KOPT-K1 (cell line): Measurements from ENCODE around the gene SBNO2.

Experiments used
- H3K27ac ChIP-seq: fragments of 200-600 bp; sonication (generic); 2 replicates; pipeline ENCODE4 v1.5.1; 2016; ENCODE audit warnings: antibody characterized with exemption, mild to moderate bottlenecking, low read depth, low read length; ENCODE audit not compliant: poor library complexity, severe bottlenecking
- H3K36me3 ChIP-seq: fragments of 200-600 bp; sonication (generic); 2 replicates; pipeline ENCODE4 v1.5.1; 2017; ENCODE audit warnings: antibody characterized with exemption, mild to moderate bottlenecking, low read length, moderate library complexity; ENCODE audit not compliant: insufficient read depth
- H3K9me3 ChIP-seq: fragments of 200-600 bp; sonication (generic); 2 replicates; pipeline ENCODE4 v1.5.1; 2017; ENCODE audit warnings: antibody characterized with exemption, low read length, mild to moderate bottlenecking; ENCODE audit not compliant: insufficient read depth, poor library complexity, severe bottlenecking

SBNO2 gene

DNA sequence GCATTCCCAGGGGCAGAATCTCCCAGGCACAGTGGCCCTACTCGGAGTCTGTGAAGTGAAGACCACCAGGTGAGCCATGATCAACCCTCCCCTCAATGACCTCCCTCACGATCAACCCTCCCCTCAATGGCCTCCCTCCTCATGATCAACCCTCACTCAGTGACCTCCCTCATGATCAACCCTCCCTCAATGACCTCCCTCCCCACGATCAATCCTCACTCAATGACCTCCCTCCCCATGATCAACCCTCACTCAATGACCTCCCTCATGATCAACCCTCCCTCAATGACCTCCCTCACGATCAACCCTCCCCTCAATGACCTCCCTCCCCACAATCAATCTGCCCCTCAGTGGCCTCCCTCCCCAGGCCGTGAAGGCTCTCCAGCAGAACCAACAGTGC lies 32.1 kb downstream of the SBNO2 start:
- peaks cover 6% of the 10 kb centered on the region; the same call in 1 of the 2 replicates for H3K36me3 ChIP-seq
- H3K27ac ChIP-seq: no peak overlapping the region

DNA sequence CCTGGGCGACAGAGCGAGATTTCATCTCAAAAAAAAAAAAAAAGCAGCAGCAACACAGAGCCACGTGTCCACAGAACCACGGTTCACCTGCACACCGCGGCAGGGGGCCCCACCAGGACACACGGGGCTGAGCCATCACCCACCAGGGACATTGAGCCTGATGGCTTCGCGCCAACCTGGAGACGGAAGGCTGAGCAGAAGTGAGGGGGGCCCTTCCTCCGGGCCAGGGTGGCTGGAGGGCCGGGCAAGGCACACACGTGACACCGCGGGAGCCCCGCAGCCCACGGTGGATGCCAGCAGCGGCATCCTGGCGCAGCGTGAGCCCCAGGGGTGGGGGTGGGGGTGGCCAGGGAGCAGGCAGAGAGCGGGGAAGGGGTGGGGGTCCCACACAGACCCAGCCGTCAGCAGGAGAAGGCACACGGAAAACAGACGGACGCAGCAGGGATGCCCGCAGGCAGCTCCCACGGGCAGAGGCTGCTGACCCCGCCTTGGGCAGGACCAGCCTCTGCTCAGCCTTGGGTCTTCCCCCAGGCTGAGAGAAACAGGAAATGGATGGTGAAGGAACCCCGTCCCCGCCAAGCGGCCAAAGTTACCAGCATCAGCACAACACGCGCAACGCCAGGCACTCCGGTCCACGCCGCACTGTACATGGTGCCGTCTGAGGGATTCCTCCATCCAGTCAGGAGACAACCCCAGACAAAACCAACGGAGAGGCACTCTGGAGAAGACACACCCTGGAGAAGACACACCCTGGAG lies 33.6 kb downstream of the SBNO2 start:
- Histone ChIP-seq H3K27ac (no peak overlapping the region), H3K36me3 (peaks cover 6% of the 10 kb centered on the region; the same call in 1 of the 2 replicates), H3K9me3 (no peaks in the 10 kb centered on the region)

More for the DNA sequence above, 32.1 kb downstream of the SBNO2 start:
- H3K9me3 ChIP-seq: no peaks in the 10 kb centered on the region

DNA sequence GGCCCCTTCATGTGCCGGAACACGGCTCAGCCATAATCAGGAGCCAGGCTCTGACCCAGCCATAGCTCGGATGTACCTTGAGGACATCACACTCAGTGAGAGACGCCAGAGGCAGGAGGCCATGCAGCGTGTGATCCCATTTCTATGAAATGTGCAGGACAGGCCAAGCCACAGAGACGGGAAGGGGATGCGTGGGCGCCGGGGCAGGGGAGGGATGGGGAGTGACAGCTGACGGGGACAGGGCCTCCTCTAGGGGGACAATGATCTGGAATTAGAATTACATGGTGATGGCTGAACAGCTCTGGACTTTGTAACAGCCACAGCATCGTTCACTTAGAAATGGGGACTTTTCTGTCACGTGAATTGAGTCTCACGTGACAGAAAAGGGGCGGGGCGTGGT lies 34.9 kb downstream of the SBNO2 start:
- H3K27ac ChIP-seq: no peak overlapping the region
- H3K36me3 ChIP-seq: peaks cover 6% of the 10 kb centered on the region; the same call in 1 of the 2 replicates

DNA sequence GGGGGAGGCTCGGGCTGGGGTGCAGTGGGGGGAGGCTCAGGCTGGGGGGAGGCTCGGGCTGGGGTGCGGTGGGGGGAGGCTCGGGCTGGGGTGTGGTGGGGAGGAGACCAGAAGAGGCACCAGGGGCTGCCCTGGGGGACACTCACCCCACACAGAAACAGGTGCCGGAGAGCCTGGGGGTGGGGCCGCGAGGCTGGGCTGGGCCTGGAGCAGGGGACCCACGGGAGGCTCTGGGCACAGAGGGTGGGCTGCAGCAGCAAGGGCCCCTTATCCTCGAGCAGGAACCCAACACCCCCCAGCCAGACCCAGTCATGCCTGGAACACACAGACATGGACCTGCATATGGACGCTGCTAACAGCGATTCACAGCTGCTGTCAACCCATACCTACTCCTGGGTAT lies 35.9 kb downstream of the SBNO2 start:
- Histone ChIP-seq H3K27ac (no peak overlapping the region), H3K36me3 (peaks cover 6% of the 10 kb centered on the region; the same call in 1 of the 2 replicates)

More for the DNA sequence above, 34.9 kb downstream of the SBNO2 start:
- no peaks in the 10 kb centered on the region for H3K9me3 ChIP-seq

DNA sequence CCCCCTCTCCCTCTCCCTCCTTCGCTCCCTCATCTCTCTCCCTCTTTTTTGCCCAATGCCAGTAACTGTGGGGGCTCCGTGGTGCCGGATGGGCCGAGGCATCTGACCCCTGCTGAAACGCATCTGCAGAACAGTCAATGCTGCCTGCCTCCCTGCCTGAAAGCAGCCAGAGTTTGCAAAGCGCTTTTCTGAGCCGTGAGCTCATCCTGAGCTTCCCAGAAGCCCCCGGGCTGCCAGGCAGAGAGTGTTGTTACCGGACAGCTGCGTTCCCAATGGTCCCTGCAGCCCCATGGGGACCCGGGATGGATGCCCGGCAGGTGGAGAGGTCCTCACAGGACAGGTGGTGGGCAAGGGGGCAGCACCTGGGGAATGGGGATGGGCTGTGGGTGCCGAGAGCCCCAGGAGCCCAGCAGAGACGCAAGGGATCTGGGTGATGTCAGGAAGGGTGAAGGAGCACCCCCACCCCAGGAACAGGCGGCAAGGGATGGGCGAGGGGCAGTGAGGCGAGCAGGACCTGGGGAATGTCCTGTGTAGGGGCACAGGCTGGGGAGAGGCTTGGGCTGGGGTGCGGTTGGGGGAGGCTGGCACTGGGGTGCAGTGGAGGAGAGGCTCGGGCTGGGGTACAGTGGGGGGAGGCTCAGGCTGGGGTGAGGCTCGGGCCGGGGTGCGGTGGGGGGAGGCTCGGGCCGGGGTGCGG lies 37.3 kb downstream of the SBNO2 start:
- H3K9me3 ChIP-seq: no peaks in the 10 kb centered on the region
- H3K27ac ChIP-seq: no peak overlapping the region
- H3K36me3 ChIP-seq: no peaks in the 10 kb centered on the region; the same call in 1 of the 2 replicates

More for the DNA sequence above, 35.9 kb downstream of the SBNO2 start:
- H3K9me3 ChIP-seq: no peaks in the 10 kb centered on the region

GRCh38 chr19:1136201-1136600 lies 37.9 kb downstream of the SBNO2 start:
- H3K36me3 ChIP-seq: no peaks in the 10 kb centered on the region; the same call in 1 of the 2 replicates
- H3K27ac ChIP-seq: no peak overlapping the region
- no peaks in the 10 kb centered on the region for H3K9me3 ChIP-seq

- Histone ChIP-seq H3K27ac (peak overlapping the region; percentile 9), H3K36me3 (no peaks in the 10 kb centered on the region; the same call in 1 of the 2 replicates), H3K9me3 (no peaks in the 10 kb centered on the region)
Observed at GRCh38 chr19:1135454-1135853, 38.6 kb downstream of the SBNO2 start.

- Histone ChIP-seq H3K36me3 (no peaks in the 10 kb centered on the region; the same call in 1 of the 2 replicates), H3K9me3 (no peaks in the 10 kb centered on the region), H3K27ac (no peak overlapping the region)
Observed at GRCh38 chr19:1134431-1134830, 39.6 kb downstream of the SBNO2 start.

- Histone ChIP-seq H3K27ac (no peak overlapping the region), H3K9me3 (no peaks in the 10 kb centered on the region), H3K36me3 (no peaks in the 10 kb centered on the region; the same call in 1 of the 2 replicates)
Observed at GRCh38 chr19:1133471-1133929, 40.6 kb downstream of the SBNO2 start.

DNA sequence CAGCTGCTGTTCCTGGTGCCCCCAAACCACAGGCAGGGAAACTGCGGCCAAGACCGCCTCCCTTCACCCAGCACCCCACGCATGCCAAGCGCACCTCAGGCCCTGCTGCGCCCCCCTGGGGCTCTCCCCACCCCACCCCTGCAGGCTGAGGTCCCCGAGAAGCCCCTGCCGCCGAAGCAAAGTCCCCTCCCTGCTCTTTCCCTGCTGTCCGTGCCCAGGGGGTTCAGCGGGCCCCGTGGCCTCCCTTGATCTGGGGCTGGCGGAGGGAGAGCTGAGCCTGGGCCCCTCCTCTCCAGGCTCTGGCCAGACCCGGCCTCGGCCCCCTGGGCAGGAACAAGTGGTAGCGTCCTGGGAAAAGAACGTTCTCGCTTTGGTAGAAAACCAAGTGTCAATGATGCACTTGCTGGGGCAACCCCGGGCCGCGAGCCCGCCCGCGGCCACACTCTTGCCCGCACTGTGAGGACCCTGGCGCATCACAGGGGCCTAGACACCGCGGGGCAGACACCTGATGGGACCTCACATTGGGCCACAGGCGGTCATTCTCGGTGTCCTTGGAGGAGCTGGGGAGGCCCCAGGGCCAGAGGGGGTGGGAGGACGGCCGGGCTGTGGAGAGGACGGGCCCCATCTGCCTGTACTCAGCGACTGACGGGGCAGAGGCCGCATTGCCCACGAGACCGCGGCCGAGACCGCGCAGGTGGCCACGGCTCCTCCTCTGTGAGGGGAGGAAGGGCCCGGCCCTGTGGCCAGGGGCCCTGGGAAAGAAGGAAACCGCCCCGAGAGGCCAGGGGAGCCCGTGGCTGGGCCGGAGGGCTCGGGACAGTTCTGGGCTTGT lies 41.3 kb downstream of the SBNO2 start:
- H3K27ac ChIP-seq: peak overlapping the region; percentile 71
- no peaks in the 10 kb centered on the region for H3K9me3 ChIP-seq
- no peaks in the 10 kb centered on the region; the same call in 1 of the 2 replicates for H3K36me3 ChIP-seq

DNA sequence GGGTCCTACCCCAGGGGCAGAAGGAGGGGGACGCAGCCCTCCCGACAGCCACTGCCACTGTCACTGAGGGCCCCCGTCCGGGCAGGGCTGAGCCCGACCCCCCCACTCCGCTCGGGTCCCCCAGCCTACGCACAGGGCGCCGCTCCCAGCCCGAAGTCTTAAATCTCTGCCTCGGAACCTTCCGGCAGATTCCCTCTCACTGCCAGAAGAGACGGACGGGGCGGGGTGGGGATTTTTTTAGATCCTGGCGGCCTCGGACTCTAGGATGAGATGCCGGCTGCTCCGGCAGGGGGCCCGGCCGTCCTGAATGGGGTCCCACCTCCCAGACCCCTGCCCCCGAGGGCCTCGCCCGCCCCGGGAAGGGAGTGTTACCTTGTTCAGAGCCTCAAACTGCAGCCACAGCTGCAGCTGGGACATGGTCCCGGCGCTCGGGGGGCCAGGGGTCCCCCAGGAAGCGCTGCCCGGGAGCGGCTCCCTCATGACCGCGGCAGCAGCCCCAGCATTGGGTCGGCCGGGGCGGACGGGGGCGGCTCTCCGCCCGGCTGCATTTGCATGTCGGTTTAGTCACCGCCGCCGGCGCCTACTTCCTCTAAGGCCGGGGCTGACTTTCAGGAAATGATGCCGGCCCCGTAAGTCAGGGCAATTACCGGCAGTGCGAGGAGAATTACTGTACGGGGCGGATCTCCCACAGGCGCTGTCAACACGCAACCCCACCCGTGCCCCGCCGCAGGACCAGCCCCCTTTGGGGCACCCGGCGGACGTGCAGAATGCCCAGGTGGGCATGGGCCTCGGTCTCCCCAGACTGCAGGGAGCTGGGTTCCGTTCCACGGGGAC lies 42.1 kb downstream of the SBNO2 start:
- H3K9me3 ChIP-seq: no peaks in the 10 kb centered on the region
- H3K36me3 ChIP-seq: peaks cover 7% of the 10 kb centered on the region
- H3K27ac ChIP-seq: peak overlapping the region; percentile 71

DNA sequence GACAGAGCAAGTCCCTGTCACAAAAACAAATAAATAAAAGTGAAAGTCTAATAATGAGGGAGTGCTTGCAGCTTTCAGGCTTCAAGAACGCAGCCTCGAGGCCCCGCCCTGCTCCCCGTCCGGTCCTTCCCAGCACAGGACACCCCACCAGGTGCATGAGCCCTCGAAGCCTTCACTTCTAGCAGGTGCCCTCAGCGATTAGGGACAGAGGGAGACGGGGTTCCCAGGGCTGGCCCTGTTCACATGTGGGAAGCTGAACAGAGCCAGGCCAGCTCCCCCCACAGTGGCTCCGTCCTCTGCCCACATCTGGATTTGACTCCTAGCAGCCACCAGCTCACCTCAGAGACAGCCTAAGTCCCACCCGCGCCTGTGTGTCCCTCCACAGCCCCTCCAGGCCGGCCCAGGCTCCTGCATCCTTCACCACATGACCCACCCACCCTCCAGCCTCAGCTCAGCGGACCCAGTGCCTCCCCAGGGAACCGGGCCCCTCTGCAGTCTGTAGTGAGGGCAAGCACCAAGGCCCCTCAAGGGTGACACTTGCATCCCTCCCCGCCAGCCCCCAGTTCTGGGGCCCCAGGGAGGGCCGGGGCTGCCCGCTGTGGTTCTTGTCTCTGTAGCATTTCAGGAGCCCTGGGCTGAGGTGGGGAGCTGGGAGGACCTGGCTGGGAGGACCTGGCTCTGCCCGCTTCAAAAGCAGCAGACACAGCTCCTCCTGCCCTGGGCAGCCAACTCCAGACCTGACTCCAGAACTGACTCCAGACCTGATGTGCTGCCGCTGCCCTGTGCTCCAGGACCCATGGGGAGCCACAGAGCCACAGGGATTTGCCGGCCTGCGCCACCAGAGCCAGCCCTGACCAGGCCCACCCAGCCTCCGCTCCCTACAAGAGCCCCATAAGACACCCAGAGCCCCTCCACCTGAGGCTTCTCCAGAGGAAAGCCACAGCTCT lies 43.0 kb downstream of the SBNO2 start:
- H3K27ac ChIP-seq: peak overlapping the region; percentile 71
- peaks cover 12% of the 10 kb centered on the region for H3K36me3 ChIP-seq
- no peaks in the 10 kb centered on the region for H3K9me3 ChIP-seq

DNA sequence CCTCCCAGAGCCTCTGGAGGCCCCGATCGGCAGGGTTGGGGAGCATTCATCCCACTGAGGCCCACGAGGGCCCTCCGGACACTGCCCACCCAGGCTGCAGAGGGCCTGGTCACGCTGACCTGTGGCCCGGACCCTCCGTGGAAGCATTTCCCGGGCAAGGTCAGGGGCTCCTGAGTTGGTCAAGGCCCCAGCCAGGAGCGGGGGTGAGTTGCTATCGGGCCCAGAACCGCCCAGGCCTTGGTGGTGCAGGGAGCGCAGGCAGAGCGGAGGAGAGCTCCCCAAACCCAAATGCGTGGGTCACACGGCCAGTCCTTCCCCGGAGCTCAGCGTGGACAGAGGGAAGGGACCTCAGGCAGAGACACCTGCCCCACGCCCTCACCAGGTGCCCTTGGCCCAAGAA lies 44.5 kb downstream of the SBNO2 start:
- H3K9me3 ChIP-seq: no peaks in the 10 kb centered on the region
- peaks cover 17% of the 10 kb centered on the region for H3K36me3 ChIP-seq
- no peak overlapping the region for H3K27ac ChIP-seq
